Tongue (tissue), 2 donors: ENCODE measurements around the gene SLC22A17. TPM values are rescaled to one million over a fixed set of nuclear protein-coding genes. Genes with fewer than 3 reads are reported as not detected.
"Not testable (repeated sequence)": the region's sequence is repeated elsewhere in the genome, so short reads cannot be mapped to it uniquely, and the experiment has no call there.

Experiments used
- DNase-seq: peaks from one replicate; pipeline ENCODE4 v3.0.0-alpha.2; 2015
- total RNA-seq: library from RNA; depleted of rRNA; stranded (reverse); fragments of >200 nt; gene quantifications from one replicate; pipeline ENCODE4 v1.2.3, GENCODE V29; 2014

Gene SLC22A17
- total RNA-seq, 1 donor from 2014 or later: 30.5 TPM

GRCh38 chr14:23339506-23340268, 13.0 kb downstream of the SLC22A17 start:
- no peak for DNase-seq

GRCh38 chr14:23335623-23336022, 17.1 kb downstream of the SLC22A17 start:
- DNase-seq: no peak

GRCh38 chr14:23327947-23328744, 24.5 kb downstream of the SLC22A17 start:
- peak; percentile 91 for DNase-seq

- no peak for DNase-seq
These were observed 26.0 kb downstream of the SLC22A17 start for GRCh38 chr14:23326491-23327332.

- not testable (repeated sequence) for DNase-seq
These were observed 26.9 kb downstream of the SLC22A17 start for GRCh38 chr14:23325746-23326145.

GRCh38 chr14:23324993-23325392, 27.7 kb downstream of the SLC22A17 start:
- DNase-seq: no peak

GRCh38 chr14:23324455-23324846, 28.2 kb downstream of the SLC22A17 start:
- no peak for DNase-seq

- DNase-seq: no peak
These were observed 28.7 kb downstream of the SLC22A17 start for GRCh38 chr14:23323838-23324454.

GRCh38 chr14:23322568-23323517, 29.8 kb downstream of the SLC22A17 start:
- no peak for DNase-seq

- peak; percentile 51 for DNase-seq
These were observed 30.8 kb downstream of the SLC22A17 start for GRCh38 chr14:23321572-23322547.

GRCh38 chr14:23320584-23321571, 31.8 kb downstream of the SLC22A17 start, which contains the start of gene PABPN1:
Gene PABPN1, plus strand, starts transcription at chr14:23321457. Its CDS starts 13 bp downstream, at chr14:23321470.
- peak; percentile 100 for DNase-seq

- DNase-seq: peak; percentile 17
These were observed 32.7 kb downstream of the SLC22A17 start for GRCh38 chr14:23319746-23320583.

GRCh38 chr14:23316300-23316699, 36.4 kb downstream of the SLC22A17 start:
- DNase-seq: no peak

GRCh38 chr14:23310546-23310945, 42.1 kb downstream of the SLC22A17 start:
- no peak for DNase-seq

GRCh38 chr14:23308721-23309445, 43.8 kb downstream of the SLC22A17 start:
- DNase-seq: no peak
